MM.1S (cell line): ENCODE results near the gene BTBD17.
"Not testable (repeated sequence)": the region's sequence is repeated elsewhere in the genome, so short reads cannot be mapped to it uniquely, and the experiment has no call there.

Experiments
- DNase-seq: peaks from one replicate; pipeline ENCODE4 v3.0.0-alpha.2; 2015
- H2AFZ ChIP-seq: fragments of 300-600 bp; sonication (generic); 2 replicates; pipeline ENCODE4 v1.6.0; 2016; ENCODE audit warnings: antibody characterized with exemption, low read length
- H3F3A ChIP-seq: fragments of 300-600 bp; sonication (generic); 2 replicates; pipeline ENCODE4 v1.6.1; 2016; ENCODE audit warnings: mild to moderate bottlenecking, antibody characterized with exemption, low read length, moderate library complexity, mixed read lengths; ENCODE audit not compliant: insufficient read depth
- H3K27ac ChIP-seq: fragments of 300-600 bp; sonication (generic); 2 replicates; pipeline ENCODE4 v1.5.1; 2016; ENCODE audit warnings: mild to moderate bottlenecking, low read length
- H3K27me3 ChIP-seq: fragments of 300-600 bp; sonication (generic); replicated peaks from 2 replicates; pipeline ENCODE4 v1.6.0; 2016; ENCODE audit warnings: low read length; ENCODE audit not compliant: insufficient read depth
- H3K36me3 ChIP-seq: fragments of 300-600 bp; sonication (generic); replicated peaks from 2 replicates; pipeline ENCODE4 v1.6.1; 2016; ENCODE audit warnings: mild to moderate bottlenecking, low read length, mixed read lengths; ENCODE audit not compliant: insufficient read depth
- H3K4me1 ChIP-seq: fragments of 300-600 bp; sonication (generic); 2 replicates; pipeline ENCODE4 v1.6.1; 2016; ENCODE audit warnings: low read length, mixed read lengths
- H3K4me2 ChIP-seq: fragments of 300-600 bp; sonication (generic); 2 replicates; pipeline ENCODE4 v1.6.0; 2016; ENCODE audit warnings: low read depth, low read length
- H3K4me3 ChIP-seq: fragments of 300-600 bp; sonication (generic); 2 replicates; pipeline ENCODE4 v1.5.1; 2016; ENCODE audit warnings: low read length, mixed read lengths
- H3K79me2 ChIP-seq: fragments of 300-600 bp; sonication (generic); 2 replicates; pipeline ENCODE4 v1.6.1; 2016; ENCODE audit warnings: mixed run types, low read length, mixed read lengths
- H3K9ac ChIP-seq: fragments of 300-600 bp; sonication (generic); 2 replicates; pipeline ENCODE4 v1.6.1; 2016; ENCODE audit warnings: low read length, mixed read lengths
- H3K9me2 ChIP-seq: fragments of 300-600 bp; sonication (generic); replicated peaks from 2 replicates; pipeline ENCODE4 v1.6.1; 2016; ENCODE audit warnings: mild to moderate bottlenecking, low read length, mixed read lengths; ENCODE audit not compliant: insufficient read depth
- H3K9me3 ChIP-seq: fragments of 300-600 bp; sonication (generic); replicated peaks from 2 replicates; pipeline ENCODE4 v1.6.1; 2016; ENCODE audit warnings: mild to moderate bottlenecking, low read length, mixed read lengths; ENCODE audit not compliant: insufficient read depth
- H4K20me1 ChIP-seq: fragments of 300-600 bp; sonication (generic); 2 replicates; pipeline ENCODE4 v1.6.1; 2016; ENCODE audit warnings: mild to moderate bottlenecking, low read length, moderate library complexity, mixed read lengths; ENCODE audit not compliant: insufficient read depth
- CTCF ChIP-seq: fragments of 300-600 bp; sonication (generic); IDR thresholded peaks from 2 replicates; pipeline ENCODE4 v1.5.1; 2016; ENCODE audit warnings: antibody characterized with exemption, low read length, mixed read lengths
- EZH2 ChIP-seq: fragments of 300-600 bp; sonication (generic); optimal IDR thresholded peaks from 2 replicates; pipeline ENCODE3; 2017; ENCODE audit warnings: low read depth, mild to moderate bottlenecking, antibody characterized with exemption, low read length, mixed read lengths
- EZH2phosphoT487 ChIP-seq: fragments of 300-600 bp; sonication (generic); IDR thresholded peaks from 2 replicates; pipeline ENCODE4 v1.6.1; 2018; ENCODE audit warnings: antibody characterized with exemption, low read length

Gene BTBD17

GRCh38 chr17:74408262-74408661 is 46.6 kb upstream of the BTBD17 start:
- Histone ChIP-seq H3K36me3 (no peaks in the 10 kb centered on the region), H3K9ac (no peak overlapping the region), H3K79me2 (no peaks in the 10 kb centered on the region), H3K9me2 (no peaks in the 10 kb centered on the region), H3K4me3 (no peak overlapping the region), H3K27me3 (peaks cover 74% of the 10 kb centered on the region), H3K27ac (no peak overlapping the region), H2AFZ (no peak overlapping the region), H3K4me2 (no peak overlapping the region), H3F3A (no peaks in the 10 kb centered on the region), H4K20me1 (no peaks in the 10 kb centered on the region), H3K4me1 (no peaks in the 10 kb centered on the region), H3K9me3 (no peaks in the 10 kb centered on the region)
- DNase-seq = no peak
- TF ChIP-seq EZH2phosphoT487 = no peak
- no peak for TF ChIP-seq CTCF
- no peak for TF ChIP-seq EZH2

- Histone ChIP-seq H3K4me1 (no peaks in the 10 kb centered on the region), H3K9me3 (no peaks in the 10 kb centered on the region), H3K4me2 (no peak overlapping the region), H3K9ac (no peak overlapping the region), H3K4me3 (no peak overlapping the region), H3K79me2 (no peaks in the 10 kb centered on the region), H3K9me2 (no peaks in the 10 kb centered on the region), H3K27me3 (peaks cover 70% of the 10 kb centered on the region), H2AFZ (no peak overlapping the region), H3F3A (no peaks in the 10 kb centered on the region), H3K27ac (no peak overlapping the region), H4K20me1 (no peaks in the 10 kb centered on the region), H3K36me3 (no peaks in the 10 kb centered on the region)
- DNase-seq = no peak
- TF ChIP-seq CTCF (no peak), EZH2 (no peak), EZH2phosphoT487 (no peak)
Observed at GRCh38 chr17:74407384-74407783, 45.7 kb upstream of the BTBD17 start.

- H3K9ac ChIP-seq, DNase-seq, H2AFZ ChIP-seq, H3K27ac ChIP-seq, H3K4me3 ChIP-seq, H4K20me1 ChIP-seq, H3K79me2 ChIP-seq, H3K4me2 ChIP-seq, H3F3A ChIP-seq, H3K36me3 ChIP-seq, H3K9me3 ChIP-seq, H3K9me2 ChIP-seq, H3K4me1 ChIP-seq: not testable (repeated sequence)
- H3K27me3 ChIP-seq = peaks cover 73% of the 10 kb centered on the region
Observed at GRCh38 chr17:74405311-74405710, 43.6 kb upstream of the BTBD17 start.

GRCh38 chr17:74404789-74405188 is 43.1 kb upstream of the BTBD17 start:
- DNase-seq = no peak
- no peaks in the 10 kb centered on the region for H3K79me2 ChIP-seq
- no peaks in the 10 kb centered on the region for H3K36me3 ChIP-seq
- no peaks in the 10 kb centered on the region for H3K9me3 ChIP-seq
- no peak overlapping the region for H3K9ac ChIP-seq
- no peaks in the 10 kb centered on the region for H4K20me1 ChIP-seq
- peaks cover 76% of the 10 kb centered on the region for H3K27me3 ChIP-seq
- no peak overlapping the region for H3K4me3 ChIP-seq
- H3K4me1 ChIP-seq = no peaks in the 10 kb centered on the region
- H3K27ac ChIP-seq = no peak overlapping the region
- no peak overlapping the region for H3K4me2 ChIP-seq
- no peak for TF ChIP-seq EZH2phosphoT487
- no peaks in the 10 kb centered on the region for H3F3A ChIP-seq
- H3K9me2 ChIP-seq = no peaks in the 10 kb centered on the region
- H2AFZ ChIP-seq = no peak overlapping the region
